ENCODE data around the gene DPEP2NB. TPM values are rescaled to one million over a fixed set of nuclear protein-coding genes. Genes with fewer than 3 reads are reported as not detected.
"Not testable (repeated sequence)": the region's sequence is repeated elsewhere in the genome, so short reads cannot be mapped to it uniquely, and the experiment has no call there.

Gene DPEP2NB
- total RNA-seq, 1 donor from 2014 or later: not detected

GRCh38 chr16:68019167-68019680, 3.5 kb upstream of the DPEP2NB start:
- no peak for DNase-seq (ENCODE audit: extremely low read depth, low read depth, low spot score)

GRCh38 chr16:68013440-68013839, 2.3 kb downstream of the DPEP2NB start:
- no peak for DNase-seq (ENCODE audit: extremely low read depth, low read depth, low spot score)

- not testable (repeated sequence) for DNase-seq (ENCODE audit: extremely low read depth, low read depth, low spot score)
Observed at GRCh38 chr16:68009872-68010271, 5.8 kb downstream of the DPEP2NB start.

- DNase-seq (ENCODE audit: extremely low read depth, low read depth, low spot score): no peak
Observed at GRCh38 chr16:68009157-68009735, 6.5 kb downstream of the DPEP2NB start.

GRCh38 chr16:68005786-68006286, 9.9 kb downstream of the DPEP2NB start:
- no peak for DNase-seq (ENCODE audit: extremely low read depth, low read depth, low spot score)

- no peak for DNase-seq (ENCODE audit: extremely low read depth, low read depth, low spot score)
Observed at GRCh38 chr16:68005211-68005610, 10.5 kb downstream of the DPEP2NB start.

- no peak for DNase-seq (ENCODE audit: extremely low read depth, low read depth, low spot score)
Observed at GRCh38 chr16:68003031-68003430, 12.7 kb downstream of the DPEP2NB start.

- no peak for DNase-seq (ENCODE audit: extremely low read depth, low read depth, low spot score)
Observed at GRCh38 chr16:68000450-68000849, 15.3 kb downstream of the DPEP2NB start.

GRCh38 chr16:67999985-68000384, 15.7 kb downstream of the DPEP2NB start:
- DNase-seq (ENCODE audit: extremely low read depth, low read depth, low spot score): no peak

- DNase-seq (ENCODE audit: extremely low read depth, low read depth, low spot score): not testable (repeated sequence)
Observed at GRCh38 chr16:67998779-67999688, 16.7 kb downstream of the DPEP2NB start, which contains the start of gene DPEP2. Gene DPEP2, minus strand, starts transcription at chr16:67999484. Its CDS starts 6,272 bp downstream, at chr16:67993212.

- not testable (repeated sequence) for DNase-seq (ENCODE audit: extremely low read depth, low read depth, low spot score)
Observed at GRCh38 chr16:67998231-67998778, 17.4 kb downstream of the DPEP2NB start.

- no peak for DNase-seq (ENCODE audit: extremely low read depth, low read depth, low spot score)
Observed at GRCh38 chr16:67996666-67997065, 19.0 kb downstream of the DPEP2NB start.

GRCh38 chr16:67995423-67995822, 20.3 kb downstream of the DPEP2NB start:
- DNase-seq (ENCODE audit: extremely low read depth, low read depth, low spot score): no peak

- not testable (repeated sequence) for DNase-seq (ENCODE audit: extremely low read depth, low read depth, low spot score)
Observed at GRCh38 chr16:67994040-67994408, 21.7 kb downstream of the DPEP2NB start.

GRCh38 chr16:67993207-67994039, 22.3 kb downstream of the DPEP2NB start:
- no peak for DNase-seq (ENCODE audit: extremely low read depth, low read depth, low spot score)

GRCh38 chr16:67992661-67993206, 23.0 kb downstream of the DPEP2NB start:
- DNase-seq (ENCODE audit: extremely low read depth, low read depth, low spot score): no peak

GRCh38 chr16:67990018-67990386, 25.7 kb downstream of the DPEP2NB start:
- no peak for DNase-seq (ENCODE audit: extremely low read depth, low read depth, low spot score)

- DNase-seq (ENCODE audit: extremely low read depth, low read depth, low spot score): no peak
Observed at GRCh38 chr16:67989322-67990017, 26.2 kb downstream of the DPEP2NB start.

- DNase-seq (ENCODE audit: extremely low read depth, low read depth, low spot score): no peak
Observed at GRCh38 chr16:67988675-67989074, 27.0 kb downstream of the DPEP2NB start.

All from glomerular endothelial cell (primary cell).